GM21447 (cell line): ENCODE measurements around the gene GMPR2.

ENCODE experiments used
- ATAC-seq: cut with Tn5 transposase; IDR thresholded peaks from one replicate; pipeline ENCODE4 v1.9.1; 2021; ENCODE audit not compliant: unreplicated experiment

Gene GMPR2

DNA sequence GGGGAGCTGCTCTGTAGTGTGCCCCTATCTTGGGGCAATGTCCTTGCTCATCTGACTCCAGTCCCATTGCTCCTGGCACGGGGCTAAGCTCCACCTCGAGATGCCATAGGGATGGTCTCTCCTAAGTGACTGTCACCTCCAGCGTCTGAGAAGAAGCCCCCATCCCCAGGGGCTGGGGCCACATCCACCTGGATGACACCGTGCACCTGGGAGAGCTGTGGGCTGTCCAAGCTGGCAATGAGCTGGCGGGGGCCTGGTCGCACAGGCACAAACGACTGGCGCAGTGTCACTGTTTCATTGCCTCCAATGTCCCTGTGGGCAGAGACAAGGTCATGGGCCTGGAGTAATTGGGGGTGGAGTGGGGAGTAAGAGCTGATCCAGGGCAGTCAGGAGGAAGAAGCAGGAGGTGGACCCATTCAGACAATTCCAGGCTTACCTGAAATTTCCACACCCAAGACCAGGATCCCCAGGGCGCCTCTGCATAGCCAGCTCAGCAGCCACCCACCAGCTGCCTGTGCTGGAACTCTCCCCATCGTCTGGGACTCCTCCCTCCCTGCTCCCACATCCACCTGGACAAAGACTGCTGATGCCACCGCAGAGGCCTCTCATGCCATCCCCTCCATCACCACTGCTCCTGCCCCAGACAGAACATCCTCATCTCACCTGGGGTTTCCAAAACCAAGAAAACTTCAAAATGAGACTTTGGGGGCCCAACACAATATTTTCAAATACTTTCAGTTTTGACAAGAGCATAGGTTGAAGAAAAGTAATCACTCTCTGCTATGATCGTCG lies 16.7 kb downstream of the GMPR2 start:
- ATAC-seq: no peak

DNA sequence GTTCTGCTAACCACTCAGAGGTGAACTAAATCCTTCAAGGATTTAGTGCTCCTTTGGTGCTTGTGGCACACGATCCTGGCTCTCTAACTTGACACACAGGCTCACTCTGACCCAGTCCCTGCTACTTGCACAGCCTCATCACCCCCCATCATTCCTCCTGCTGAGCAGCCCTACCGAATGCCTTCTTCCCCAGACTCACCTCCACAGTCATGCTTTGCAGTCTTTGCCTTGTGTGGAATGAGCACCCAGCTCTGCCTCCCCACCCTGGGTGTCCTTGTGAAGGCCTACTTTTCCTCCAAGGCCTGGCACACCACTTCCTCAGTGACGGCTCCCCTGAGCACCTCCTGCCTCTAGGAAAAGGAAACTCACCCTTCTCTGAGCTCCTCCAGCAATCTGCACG lies 17.6 kb downstream of the GMPR2 start:
- no peak for ATAC-seq

GRCh38 chr14:24251880-24252288 lies 19.2 kb downstream of the GMPR2 start:
- ATAC-seq: no peak

GRCh38 chr14:24252289-24253124 lies 19.8 kb downstream of the GMPR2 start:
- ATAC-seq: no peak

DNA sequence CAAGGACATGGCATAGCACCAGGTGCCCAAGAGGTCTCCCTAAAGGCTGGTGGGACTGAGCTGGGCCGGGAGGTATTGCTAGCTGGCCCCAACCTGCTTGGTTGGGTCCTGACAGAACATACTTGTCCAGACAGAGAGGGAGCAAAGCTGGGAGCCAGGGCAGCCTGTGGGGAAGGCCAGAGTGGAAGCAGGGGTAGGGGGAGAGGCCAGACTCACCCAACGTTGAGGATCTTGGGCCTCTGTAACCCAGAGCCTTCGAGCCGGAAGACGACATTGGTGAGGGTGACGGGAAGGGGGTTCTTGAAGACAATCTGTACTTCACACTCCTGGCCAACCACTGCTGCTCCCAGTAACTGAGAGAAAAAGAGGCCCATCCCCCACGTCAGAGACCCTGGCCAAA lies 21.2 kb downstream of the GMPR2 start:
- no peak for ATAC-seq

DNA sequence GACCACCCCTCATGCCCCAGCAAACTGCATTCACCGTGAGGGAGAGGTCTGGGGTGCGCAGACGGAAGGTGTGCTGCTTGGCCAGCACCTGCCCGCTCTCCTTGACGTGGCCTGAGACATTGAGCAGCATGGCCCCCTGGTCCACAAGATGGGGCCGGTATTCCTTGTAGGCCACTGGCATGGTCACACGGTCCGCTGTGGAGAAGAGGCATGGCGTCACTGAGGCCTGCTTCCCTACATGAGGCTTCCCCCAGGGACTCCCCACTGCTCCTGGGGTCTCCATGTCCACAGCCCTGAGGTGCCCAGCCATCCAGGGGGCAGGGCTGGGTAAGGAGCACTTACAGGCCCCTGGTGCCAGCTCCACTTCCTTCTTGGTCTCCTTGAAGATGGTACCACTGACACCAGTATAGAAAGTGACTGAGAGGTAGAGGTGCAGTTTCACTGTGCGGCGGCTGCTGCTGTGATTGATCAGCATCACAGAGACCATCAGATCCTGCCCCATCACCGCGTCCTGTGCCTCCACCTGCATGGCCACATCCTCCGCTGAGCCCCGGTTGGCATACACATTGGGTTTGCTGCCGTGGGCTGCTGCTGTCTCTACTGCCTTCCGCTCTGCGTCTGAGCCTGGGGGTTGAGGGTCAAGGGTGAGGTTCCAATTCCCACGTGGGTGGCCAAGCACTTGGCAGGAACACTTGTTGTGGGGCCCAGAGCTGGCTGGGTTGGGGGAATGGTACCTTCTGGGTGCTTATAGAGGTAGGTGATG lies 22.1 kb downstream of the GMPR2 start:
- no peak for ATAC-seq

DNA sequence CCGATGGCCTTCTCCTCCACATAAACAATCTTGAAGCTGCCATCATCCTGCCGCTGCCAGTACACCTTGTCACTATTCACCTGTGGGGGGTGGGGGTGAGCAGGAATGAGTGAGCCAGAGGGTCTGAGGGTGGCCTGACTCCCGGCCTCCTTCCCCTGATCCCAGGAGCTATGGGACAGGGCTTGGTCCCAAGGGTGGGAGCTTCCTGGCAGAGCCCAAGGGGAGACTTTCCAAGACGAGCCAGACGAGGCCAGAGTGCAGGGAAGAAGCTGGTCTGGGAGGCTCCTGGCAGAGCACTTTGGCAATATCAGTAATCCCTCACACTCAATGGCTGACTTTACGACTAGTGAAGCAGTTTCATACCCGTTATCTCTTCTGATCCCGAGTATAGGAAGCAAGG lies 22.7 kb downstream of the GMPR2 start:
- no peak for ATAC-seq

GRCh38 chr14:24255931-24256711 lies 23.4 kb downstream of the GMPR2 start:
- no peak for ATAC-seq

GRCh38 chr14:24256960-24257359 lies 24.2 kb downstream of the GMPR2 start:
- no peak for ATAC-seq

GRCh38 chr14:24258119-24258518 lies 25.4 kb downstream of the GMPR2 start:
- no peak for ATAC-seq

- ATAC-seq: no peak
Observed at GRCh38 chr14:24258548-24259265, 26.0 kb downstream of the GMPR2 start.

DNA sequence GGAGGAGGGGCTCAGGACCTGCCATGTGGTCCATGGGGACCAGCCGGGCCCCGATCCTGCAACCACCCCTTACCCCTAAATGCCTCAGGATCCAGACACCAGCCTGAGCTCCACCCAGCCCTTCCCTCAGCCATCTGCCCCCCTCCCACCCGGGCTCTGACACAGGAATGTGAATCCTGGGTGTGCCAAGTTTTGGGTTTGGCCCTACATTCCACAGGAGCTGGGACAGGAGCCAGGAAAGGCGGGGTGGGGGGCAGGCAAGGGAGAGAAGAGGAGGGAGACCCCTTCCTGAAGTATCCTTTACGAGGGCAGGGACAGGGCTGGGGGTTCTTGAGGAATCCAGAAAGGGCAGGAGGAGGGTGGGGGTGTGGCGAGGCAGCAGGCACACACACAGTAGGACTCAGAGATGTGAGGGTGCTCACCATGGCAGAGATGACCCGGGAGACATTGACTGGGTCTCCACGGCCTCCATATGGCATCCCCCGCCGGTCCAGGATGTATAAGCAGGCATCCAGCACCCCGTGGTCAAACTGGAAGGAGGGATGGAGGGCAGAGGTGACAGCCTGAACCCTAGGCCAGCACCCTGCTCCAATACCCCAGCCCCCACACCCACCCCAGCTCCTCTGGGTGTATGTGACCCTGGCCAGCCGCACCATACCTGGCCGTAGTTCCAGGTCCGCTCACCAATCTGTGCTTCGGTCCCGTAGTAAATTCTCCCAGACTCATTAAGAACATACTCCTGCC lies 26.7 kb downstream of the GMPR2 start:
- no peak for ATAC-seq

GRCh38 chr14:24260026-24260779 lies 27.5 kb downstream of the GMPR2 start:
- ATAC-seq: no peak

- ATAC-seq: no peak
Observed at GRCh38 chr14:24260780-24261157, 28.0 kb downstream of the GMPR2 start.

DNA sequence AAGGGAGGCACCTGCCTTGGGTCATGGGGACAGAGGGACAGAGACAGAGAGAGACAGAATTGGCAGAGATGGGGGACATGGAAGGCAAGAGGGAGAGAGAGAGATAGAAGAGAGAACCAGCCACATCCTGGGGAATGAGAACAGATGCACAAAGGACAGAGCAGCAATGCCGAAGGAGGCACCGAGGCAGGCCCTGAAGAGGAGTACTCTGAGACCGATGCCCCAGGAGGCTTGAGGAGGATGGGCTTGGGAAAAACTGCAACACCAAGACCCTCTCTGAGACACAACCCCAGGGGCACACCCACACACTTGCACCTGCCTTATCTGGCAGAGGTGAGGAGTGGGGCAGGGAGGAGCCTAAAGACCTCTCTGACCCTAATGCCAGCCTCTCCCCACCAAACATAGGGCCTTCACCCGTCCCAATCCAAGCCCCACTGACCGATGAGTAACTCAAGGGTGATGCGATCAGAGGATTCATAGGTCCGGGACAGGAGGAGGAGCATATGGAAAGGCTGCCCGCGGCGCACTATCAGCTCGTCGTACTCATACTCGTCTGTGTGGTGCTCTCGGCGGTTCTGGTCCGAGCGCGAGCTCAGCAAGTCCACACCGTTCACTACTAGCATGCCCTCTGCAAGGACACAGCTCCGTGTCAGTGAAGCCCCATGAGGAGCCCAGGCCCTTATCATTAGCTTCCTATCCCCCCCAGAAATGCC lies 28.7 kb downstream of the GMPR2 start:
- ATAC-seq: no peak

GRCh38 chr14:24261969-24262327 lies 29.2 kb downstream of the GMPR2 start:
- no peak for ATAC-seq

- no peak for ATAC-seq
Observed at GRCh38 chr14:24262821-24263733, 30.3 kb downstream of the GMPR2 start, which contains the start of gene TGM1. TGM1 (minus strand) TSS chr14:24263177; CDS start chr14:24262352, 825 bp downstream.
